Right atrium auricular region (tissue), 2 donors: Measurements from ENCODE around the gene AKT1S1. TPM values are rescaled to one million over a fixed set of nuclear protein-coding genes. Genes with fewer than 3 reads are reported as not detected.

ENCODE experiments used
- DNase-seq: peaks from one replicate; pipeline ENCODE4 v3.0.0-alpha.2; 2019; ENCODE audit warnings: low spot score
- H3K27ac ChIP-seq, 2 donors: fragments of 200-600 bp; sonication (generic); 1 replicate in 1 of 2; 2 replicates in 1 of 2; pipeline ENCODE4 v1.5.1; 2016 to 2019
- H3K27me3 ChIP-seq, 2 donors: fragments of 200-600 bp; sonication (generic); one replicate each; pipeline versions ENCODE4 v1.5.1 to v1.6.0; 2017 to 2019
- H3K36me3 ChIP-seq: fragments of 200-600 bp; sonication (generic); one replicate; pipeline ENCODE4 v1.5.1; 2016
- H3K4me1 ChIP-seq, 2 donors: fragments of 200-600 bp; sonication (generic); one replicate each; pipeline versions ENCODE4 v1.5.1 to v1.6.0; 2017 to 2019
- H3K4me3 ChIP-seq, 2 donors: fragments of 200-600 bp; sonication (generic); 1 replicate in 1 of 2; 2 replicates in 1 of 2; pipeline ENCODE4 v1.5.1; 2017 to 2019; ENCODE audit warnings: mild to moderate bottlenecking in 1 of 2, moderate library complexity in 1 of 2
- H3K9me3 ChIP-seq, 2 donors: fragments of 200-600 bp; sonication (generic); one replicate each; pipeline ENCODE4 v1.5.1; 2019
- CTCF ChIP-seq, 2 donors: fragments of 200-600 bp; sonication (generic); IDR thresholded peaks; one replicate each; pipeline ENCODE4 v1.5.1; 2019; ENCODE audit warnings: antibody characterized with exemption in 2 of 2
- total RNA-seq, 2 donors: library from RNA; depleted of rRNA; stranded (reverse); fragments of >200 nt; gene quantifications; one replicate each; pipeline ENCODE4 v1.1.0, GENCODE V29; 2016

AKT1S1 gene
- total RNA-seq, 2 donors from 2014 or later: 20.6 to 25.8 TPM

- H3K36me3 ChIP-seq: no peaks in the 10 kb centered on the region
- no peak for TF ChIP-seq CTCF (IDR thresholded peaks at IDR 0.05)
- H3K4me1 ChIP-seq: no peaks in the 10 kb centered on the region
- no peak for DNase-seq
- no peak overlapping the region for H3K4me3 ChIP-seq
- no peak overlapping the region for H3K27ac ChIP-seq
- no peaks in the 10 kb centered on the region for H3K27me3 ChIP-seq
- H3K9me3 ChIP-seq: no peaks in the 10 kb centered on the region
These were observed 33.9 kb downstream of the AKT1S1 start for GRCh38 chr19:49843265-49843664.

- Histone ChIP-seq H3K9me3 (no peaks in the 10 kb centered on the region), H3K27ac (no peak overlapping the region), H3K36me3 (peaks cover 10% of the 10 kb centered on the region), H3K27me3 (no peaks in the 10 kb centered on the region), H3K4me3 (no peak overlapping the region), H3K4me1 (no peaks in the 10 kb centered on the region)
- no peak for TF ChIP-seq CTCF (IDR thresholded peaks at IDR 0.05)
- DNase-seq: no peak
These were observed 36.4 kb downstream of the AKT1S1 start for GRCh38 chr19:49840736-49841249.

- no peak for DNase-seq
- Histone ChIP-seq H3K4me3 (no peak overlapping the region), H3K36me3 (peaks cover 15% of the 10 kb centered on the region), H3K9me3 (no peaks in the 10 kb centered on the region), H3K27ac (no peak overlapping the region), H3K4me1 (no peaks in the 10 kb centered on the region), H3K27me3 (no peaks in the 10 kb centered on the region)
- no peak for TF ChIP-seq CTCF (IDR thresholded peaks at IDR 0.05)
These were observed 36.8 kb downstream of the AKT1S1 start for GRCh38 chr19:49840321-49840720.

GRCh38 chr19:49839713-49840112, 37.4 kb downstream of the AKT1S1 start:
- Histone ChIP-seq H3K4me1 (no peaks in the 10 kb centered on the region), H3K36me3 (peaks cover 21% of the 10 kb centered on the region), H3K27me3 (no peaks in the 10 kb centered on the region), H3K9me3 (no peaks in the 10 kb centered on the region), H3K4me3 (no peak overlapping the region), H3K27ac (peak overlapping the region; percentile 55 to 65)
- no peak for DNase-seq
- TF ChIP-seq CTCF (IDR thresholded peaks at IDR 0.05): no peak

GRCh38 chr19:49838885-49839588, 38.1 kb downstream of the AKT1S1 start:
- Histone ChIP-seq H3K9me3 (no peaks in the 10 kb centered on the region), H3K27me3 (no peaks in the 10 kb centered on the region), H3K27ac (peak overlapping the region; percentile 55 to 65), H3K36me3 (peaks cover 28% of the 10 kb centered on the region), H3K4me1 (no peaks in the 10 kb centered on the region), H3K4me3 (no peak overlapping the region)
- DNase-seq: no peak
- no peak for TF ChIP-seq CTCF (IDR thresholded peaks at IDR 0.05)

- no peak for TF ChIP-seq CTCF (IDR thresholded peaks at IDR 0.05)
These were observed 39.7 kb downstream of the AKT1S1 start for GRCh38 chr19:49837425-49837824.

More at GRCh38 chr19:49837425-49837824, 39.7 kb downstream of the AKT1S1 start:
- no peak for DNase-seq
- Histone ChIP-seq H3K27me3 (no peaks in the 10 kb centered on the region), H3K27ac (no peak overlapping the region), H3K4me3 (no peak overlapping the region), H3K36me3 (peaks cover 44% of the 10 kb centered on the region), H3K9me3 (no peaks in the 10 kb centered on the region), H3K4me1 (no peaks in the 10 kb centered on the region)
